NCI-H526 treated with DMSO at 0.1 percent for 48 hours (cell line): ENCODE data around the gene RECQL5.

Experiments
- DNase-seq: peaks from one replicate; lab custom pipeline; 2025; lab: John Stamatoyannopoulos, UW

RECQL5 gene

GRCh38 chr17:75688209-75688825, 21.4 kb upstream of the RECQL5 start:
- no peak for DNase-seq

- no peak for DNase-seq
Observed at GRCh38 chr17:75685499-75685898, 18.5 kb upstream of the RECQL5 start.

DNA sequence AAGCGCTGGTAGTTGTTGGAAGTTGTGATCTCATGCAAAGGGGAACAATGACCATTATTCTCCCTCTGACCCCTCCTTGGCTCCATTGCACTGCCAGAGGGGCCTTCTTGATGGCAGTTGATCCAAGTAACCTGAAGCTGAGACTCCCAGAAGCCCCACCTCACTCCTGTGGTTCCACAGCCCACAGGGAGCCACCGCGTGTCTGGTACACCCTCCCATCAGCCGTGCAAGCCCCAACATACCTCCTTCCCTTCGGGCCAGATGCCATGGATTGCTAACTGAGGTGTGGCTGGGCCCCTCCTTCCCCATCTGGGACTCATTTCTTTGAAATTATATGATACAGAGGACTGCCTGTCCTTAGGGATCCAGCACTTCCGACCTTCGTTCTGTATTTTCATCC, 18.0 kb upstream of the RECQL5 start:
- no peak for DNase-seq

GRCh38 chr17:75684249-75684648, 17.3 kb upstream of the RECQL5 start:
- no peak for DNase-seq

GRCh38 chr17:75683583-75683982, 16.6 kb upstream of the RECQL5 start:
- no peak for DNase-seq

- no peak for DNase-seq
Observed at GRCh38 chr17:75681289-75681688, 14.3 kb upstream of the RECQL5 start.

DNA sequence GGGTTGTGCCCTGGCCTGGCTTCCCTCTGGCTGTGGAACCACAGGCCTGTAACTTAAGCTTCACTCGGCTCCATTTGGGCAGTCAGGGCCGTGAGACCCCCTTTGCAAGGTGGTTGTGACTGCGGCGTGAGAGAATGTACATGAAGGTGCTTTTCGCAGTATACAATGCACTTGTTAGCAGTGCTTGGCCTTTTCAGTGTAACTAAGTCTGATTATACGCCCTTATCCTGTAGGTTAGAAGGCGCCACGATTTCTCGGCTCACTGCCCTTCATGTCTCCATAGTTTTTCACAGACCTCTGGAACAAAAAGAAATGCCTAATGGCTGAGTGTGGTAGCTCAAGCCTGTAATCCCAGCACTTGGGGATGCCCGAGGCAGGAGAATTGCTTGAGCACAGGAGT, 13.5 kb upstream of the RECQL5 start:
- DNase-seq = no peak

- DNase-seq = no peak
Observed at GRCh38 chr17:75679706-75680211, 12.8 kb upstream of the RECQL5 start.

- no peak for DNase-seq
Observed at GRCh38 chr17:75676461-75676860, 9.5 kb upstream of the RECQL5 start.

DNA sequence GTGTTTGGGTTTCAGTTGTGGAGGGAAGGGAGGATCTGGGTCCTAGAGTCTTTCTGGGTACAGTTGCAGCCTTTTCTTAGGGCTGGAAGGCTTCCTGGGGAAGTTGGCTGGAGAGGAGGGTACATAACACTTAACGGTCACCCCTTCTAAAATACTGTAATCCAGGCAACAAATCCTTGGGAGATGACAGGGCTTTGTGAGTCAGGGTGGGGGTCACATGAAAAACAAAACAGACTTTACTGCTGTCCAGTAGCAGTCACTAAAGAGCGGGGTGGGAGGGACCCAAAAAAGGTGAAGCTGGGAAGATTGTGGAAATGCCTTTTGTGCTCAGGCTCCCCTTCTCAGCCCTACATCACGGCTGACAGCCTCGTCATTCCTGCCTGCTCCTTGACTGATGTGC, 6.5 kb upstream of the RECQL5 start:
- DNase-seq = no peak

GRCh38 chr17:75672011-75672410, 5.1 kb upstream of the RECQL5 start:
- DNase-seq = no peak

- no peak for DNase-seq
Observed at GRCh38 chr17:75670868-75671267, 3.9 kb upstream of the RECQL5 start.

DNA sequence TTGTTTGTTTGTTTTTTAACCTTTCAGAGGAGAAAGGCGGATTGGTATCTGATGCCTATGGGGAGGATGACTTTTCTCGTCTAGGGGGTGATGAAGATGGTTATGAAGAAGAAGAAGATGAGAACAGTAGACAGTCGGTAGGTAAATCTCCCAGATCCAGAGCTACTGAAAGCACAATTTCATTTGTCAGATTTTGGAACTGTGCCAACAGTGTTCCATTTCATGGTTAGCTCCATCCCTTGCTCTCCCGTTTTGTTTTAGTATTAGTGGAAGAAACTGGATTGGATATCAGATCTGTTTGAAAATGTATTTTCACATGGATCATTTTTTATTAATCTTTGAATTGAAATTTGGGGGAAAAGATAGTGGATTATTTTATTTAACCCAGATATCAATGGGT, 1.5 kb upstream of the RECQL5 start:
- DNase-seq = no peak

DNA sequence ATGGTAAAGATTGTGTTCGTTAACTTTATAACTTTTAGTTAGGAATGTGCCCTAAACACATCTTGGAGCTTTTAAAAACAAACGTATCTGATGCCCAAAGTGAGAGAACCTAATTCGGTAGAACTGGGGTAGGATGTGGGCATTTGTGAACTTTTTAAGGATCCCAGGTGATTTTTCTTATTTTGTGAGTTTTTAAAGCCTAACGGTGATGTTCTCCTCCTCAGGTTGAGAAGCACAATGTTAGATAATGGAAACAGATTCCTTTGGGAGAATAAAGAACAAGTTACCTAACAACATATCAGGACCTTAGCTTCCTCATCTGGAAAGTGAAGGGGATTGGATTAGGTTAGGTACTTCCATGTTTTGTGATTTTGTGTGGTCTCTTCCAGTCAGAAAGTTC, 871 bp upstream of the RECQL5 start:
- no peak for DNase-seq

DNA sequence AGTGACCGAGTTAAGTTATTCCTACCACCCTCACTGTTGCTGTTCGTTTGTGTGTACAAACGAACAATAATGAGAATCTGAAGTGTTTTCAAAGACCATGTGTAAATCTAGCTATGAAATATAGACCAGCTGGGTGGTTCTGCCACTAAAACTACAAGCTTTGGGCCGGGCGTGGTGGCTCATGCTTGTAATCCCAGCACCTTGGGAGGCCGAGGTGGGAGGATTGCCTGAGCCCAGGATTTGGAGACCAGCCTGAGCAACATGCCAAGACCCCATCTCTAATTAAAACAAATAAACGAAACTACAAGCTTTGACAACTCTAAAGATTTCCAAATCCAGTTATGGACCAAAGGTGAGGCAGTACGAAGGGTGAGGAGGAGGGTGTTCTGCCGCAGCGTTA, 973 bp downstream of the RECQL5 start:
- DNase-seq = no peak

GRCh38 chr17:75664099-75664549, 2.8 kb downstream of the RECQL5 start:
- no peak for DNase-seq

DNA sequence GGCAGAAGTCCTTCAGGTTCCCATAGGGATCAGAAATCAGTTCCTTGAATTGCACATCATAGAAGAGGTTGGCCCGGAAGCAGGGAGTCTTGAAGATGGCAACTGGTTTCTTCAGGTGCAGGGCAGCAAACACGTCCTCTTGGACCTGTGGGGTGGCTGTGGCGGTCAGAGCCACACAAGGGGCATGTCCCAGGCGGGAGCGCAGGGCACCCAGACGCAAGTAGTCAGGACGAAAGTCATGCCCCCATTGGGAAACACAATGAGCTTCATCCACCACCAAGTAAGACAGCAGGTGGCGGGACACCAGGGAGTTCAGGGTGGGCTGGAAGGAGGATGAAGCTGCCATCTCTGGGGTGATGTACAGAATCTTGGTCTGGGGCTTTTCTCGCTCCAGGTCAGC, 4.4 kb downstream of the RECQL5 start:
- DNase-seq = no peak

DNA sequence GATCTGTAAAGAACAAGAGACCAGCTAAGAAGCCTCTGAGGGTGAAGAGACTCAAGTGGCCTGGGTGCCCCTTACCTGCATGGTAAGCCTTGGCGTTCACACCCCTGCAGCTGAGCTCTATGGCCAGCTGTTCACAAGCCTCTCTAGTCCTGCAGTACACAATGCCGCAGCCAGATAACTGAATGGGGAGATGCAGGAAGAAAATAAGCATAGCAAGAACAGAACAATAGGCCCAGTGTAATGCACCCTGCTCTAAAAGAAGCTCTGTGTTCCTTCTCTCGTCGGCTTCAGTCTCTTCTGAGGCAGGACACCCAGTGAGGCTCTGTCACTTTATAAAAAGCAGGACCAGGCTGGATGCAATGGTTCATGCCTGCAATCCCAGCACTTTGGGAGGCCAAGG, 5.4 kb downstream of the RECQL5 start:
- DNase-seq = no peak

- no peak for DNase-seq
Observed at GRCh38 chr17:75658237-75658636, 8.7 kb downstream of the RECQL5 start.

DNA sequence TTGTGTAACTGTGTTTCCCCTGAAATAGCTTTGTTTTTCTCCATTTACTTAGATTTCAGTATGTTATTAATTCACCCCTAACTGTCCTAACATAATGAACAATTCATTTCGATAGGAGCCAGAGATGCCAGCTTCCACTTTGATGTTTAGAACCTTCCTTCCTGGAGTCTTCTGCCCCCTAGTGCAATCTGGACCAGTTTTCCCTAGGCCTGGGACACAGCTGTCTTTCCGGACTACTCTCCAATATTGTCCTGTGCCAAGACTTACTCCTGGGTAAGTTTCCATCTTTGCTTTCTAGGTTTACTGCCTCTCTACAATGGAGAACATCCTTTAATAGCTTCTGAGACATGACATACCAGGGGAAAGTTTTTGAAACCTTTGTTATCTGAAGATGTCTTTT, 12.8 kb downstream of the RECQL5 start:
- no peak for DNase-seq

DNA sequence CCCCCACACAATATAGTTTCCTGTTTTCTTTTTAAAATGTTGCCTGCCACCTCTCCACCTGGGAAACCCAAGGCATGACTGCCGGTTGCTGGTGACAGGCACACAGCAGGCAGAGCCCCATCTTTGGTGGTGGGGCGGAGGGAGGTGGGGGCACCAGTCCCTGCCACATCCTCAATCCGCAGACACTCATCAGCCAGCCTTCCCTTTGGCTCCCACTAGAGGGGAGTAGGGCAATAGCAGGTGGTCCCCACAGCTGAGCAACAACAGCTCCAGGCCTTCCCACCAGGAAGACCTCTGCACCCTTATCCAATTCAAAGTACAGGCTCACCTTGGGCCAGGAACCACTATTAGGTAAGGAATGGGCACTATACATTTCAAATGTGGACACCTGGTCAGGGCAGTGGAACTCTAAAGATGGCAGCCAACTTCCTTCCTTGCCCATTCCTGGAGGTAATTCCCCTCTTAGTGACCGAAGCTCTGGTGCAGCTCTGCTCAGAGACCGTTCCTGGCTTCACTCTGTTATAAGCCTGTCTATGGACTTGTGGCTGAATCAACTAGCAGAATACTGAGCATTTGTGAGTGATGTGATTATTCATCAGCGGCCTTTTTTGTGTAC, 13.9 kb downstream of the RECQL5 start:
- DNase-seq = no peak

DNA sequence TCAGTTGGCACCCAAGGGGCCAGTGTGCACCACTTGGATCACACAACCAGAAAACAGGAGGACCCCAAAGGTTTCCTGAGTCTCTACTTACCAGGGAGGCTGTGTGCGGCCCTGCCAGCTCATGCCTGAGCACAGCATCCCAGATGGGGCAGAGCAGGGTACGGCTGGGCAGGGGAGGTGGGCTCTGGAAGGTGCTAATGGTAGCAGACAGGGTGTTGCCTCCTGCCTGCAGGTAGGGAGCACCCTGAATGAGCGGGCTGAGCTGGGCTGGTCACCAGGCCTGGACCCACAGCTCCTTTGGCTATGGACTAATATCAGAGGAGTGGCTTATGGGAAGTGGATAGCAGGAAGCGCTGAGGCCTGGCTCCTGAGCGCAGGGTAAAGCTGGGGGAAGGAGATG, 14.6 kb downstream of the RECQL5 start:
- DNase-seq = no peak

- no peak for DNase-seq
Observed at GRCh38 chr17:75650874-75651273, 16.1 kb downstream of the RECQL5 start.

- no peak for DNase-seq
Observed at GRCh38 chr17:75649687-75650086, 17.3 kb downstream of the RECQL5 start.
